ENCODE data around the gene FOXC2.

FOXC2 gene

GRCh38 chr16:86533767-86534351, 32.8 kb upstream of the FOXC2 start:
- no peak for DNase-seq

GRCh38 chr16:86534779-86535615, 31.6 kb upstream of the FOXC2 start:
- no peak for DNase-seq

- no peak for DNase-seq
Observed at GRCh38 chr16:86536621-86537020, 30.0 kb upstream of the FOXC2 start.

GRCh38 chr16:86537486-86537885, 29.1 kb upstream of the FOXC2 start:
- DNase-seq, result no peak

GRCh38 chr16:86538196-86538780, 28.3 kb upstream of the FOXC2 start:
- DNase-seq, result no peak

GRCh38 chr16:86540894-86541293, 25.7 kb upstream of the FOXC2 start:
- DNase-seq, result no peak

- DNase-seq, result no peak
Observed at GRCh38 chr16:86541560-86541959, 25.1 kb upstream of the FOXC2 start.

GRCh38 chr16:86542756-86543750, 23.6 kb upstream of the FOXC2 start:
- no peak for DNase-seq

- no peak for DNase-seq
Observed at GRCh38 chr16:86545481-86545880, 21.1 kb upstream of the FOXC2 start.

- DNase-seq, result no peak
Observed at GRCh38 chr16:86545954-86546637, 20.5 kb upstream of the FOXC2 start.

- DNase-seq, result no peak
Observed at GRCh38 chr16:86546638-86547013, 20.0 kb upstream of the FOXC2 start.

GRCh38 chr16:86547286-86547685, 19.3 kb upstream of the FOXC2 start:
- DNase-seq, result no peak

- no peak for DNase-seq
Observed at GRCh38 chr16:86549076-86549892, 17.3 kb upstream of the FOXC2 start.

GRCh38 chr16:86549893-86550190, 16.8 kb upstream of the FOXC2 start:
- no peak for DNase-seq

- DNase-seq, result no peak
Observed at GRCh38 chr16:86550281-86550680, 16.3 kb upstream of the FOXC2 start.

- no peak for DNase-seq
Observed at GRCh38 chr16:86553356-86553755, 13.3 kb upstream of the FOXC2 start.

- peak; percentile 17 for DNase-seq
Observed at GRCh38 chr16:86554599-86554916, 12.1 kb upstream of the FOXC2 start.

GRCh38 chr16:86554917-86555703, 11.5 kb upstream of the FOXC2 start, which contains the start of gene MTHFSD:
Gene MTHFSD, minus strand, starts transcription at chr16:86555235. Its CDS starts 51 bp downstream, at chr16:86555184.
- peak; percentile 93 for DNase-seq

- no peak for DNase-seq
Observed at GRCh38 chr16:86555704-86556075, 10.9 kb upstream of the FOXC2 start.

GRCh38 chr16:86556576-86556975, 10.1 kb upstream of the FOXC2 start:
- no peak for DNase-seq

GRCh38 chr16:86557587-86557986, 9.0 kb upstream of the FOXC2 start:
- DNase-seq, result no peak
